Activated CD8-positive, alpha-beta T cell treated with anti-CD3 and anti-CD28 coated beads for 36 hours (primary cell): Measurements from ENCODE around the gene TRIM40. TPM values are rescaled to one million over a fixed set of nuclear protein-coding genes. Genes with fewer than 3 reads are reported as not detected.

ENCODE experiments used
- ATAC-seq: fragments of 200-7000 bp; cut with Tn5 transposase; one replicate; pipeline ENCODE4 v1.10.0; 2021; ENCODE audit warnings: mild to moderate bottlenecking, moderate library complexity
- CTCF ChIA-PET: fragments of 350-600 bp; sonication (Branson Sonifier 250); formaldehyde crosslinking; loops from one replicate; lab custom pipeline; 2021; ENCODE audit warnings: antibody characterized with exemption; lab: Charles Lee
- POLR2A ChIA-PET: fragments of 350-600 bp; sonication (Branson Sonifier 250); formaldehyde crosslinking; loops from one replicate; lab custom pipeline; 2021; ENCODE audit warnings: antibody characterized with exemption; lab: Charles Lee
- DNase-seq: peaks from one replicate; pipeline ENCODE4 v3.0.0-alpha.2; 2020
- H3K27ac Mint-ChIP-seq: one replicate; pipeline ENCODE4 v1.8.0; 2021; ENCODE audit warnings: mild to moderate bottlenecking, mixed read lengths
- H3K27me3 Mint-ChIP-seq: one replicate; pipeline ENCODE4 v1.8.0; 2021; ENCODE audit warnings: mixed read lengths
- H3K36me3 Mint-ChIP-seq: one replicate; pipeline ENCODE4 v1.8.0; 2021; ENCODE audit warnings: low read depth, mixed read lengths
- H3K4me1 Mint-ChIP-seq: one replicate; pipeline ENCODE4 v1.8.0; 2021; ENCODE audit warnings: low read depth, mixed read lengths
- H3K4me3 Mint-ChIP-seq: one replicate; pipeline ENCODE4 v1.8.0; 2021; ENCODE audit warnings: mild to moderate bottlenecking, moderate library complexity, mixed read lengths
- H3K9me3 Mint-ChIP-seq: one replicate; pipeline ENCODE4 v1.8.0; 2021; ENCODE audit warnings: mixed read lengths
- CTCF ChIP-seq: fragments of 200-600 bp; IDR thresholded peaks from one replicate; pipeline ENCODE4 v1.8.0; 2022; ENCODE audit warnings: antibody characterized with exemption, mild to moderate bottlenecking
- intact Hi-C: fragments of 100-400 bp; cut with micrococcal nuclease; formaldehyde crosslinking; loops from one replicate; pipeline ENCODE4 v1.10.0; 2022
- total RNA-seq, 2 experiments: library from RNA; stranded (reverse); gene quantifications; one replicate each; pipeline ENCODE4 v1.2.3, GENCODE V29; 2021

The TRIM40 gene
- total RNA-seq, 2 experiments from 2014 or later = not detected

- POLR2A ChIA-PET = interaction anchor here (0.5 kb wide), 1 partner anchor 105 kb away, joined by 3 read pairs; no protein-coding TSS in a partner anchor
- Mint-ChIP-seq H3K4me1 (peaks cover 4% of the 10 kb centered on the region), H3K4me3 (no peak overlapping the region), H3K36me3 (no peaks in the 10 kb centered on the region), H3K27me3 (peaks cover 35% of the 10 kb centered on the region), H3K9me3 (no peaks in the 10 kb centered on the region), H3K27ac (no peak overlapping the region)
- ATAC-seq (no peak), DNase-seq (no peak)
- intact Hi-C loops = no loop called here
- CTCF ChIA-PET = interaction anchor here (0.6 to 1.1 kb wide), 3 partner anchors 21 to 49 kb away, joined by 3 to 4 read pairs (median 3); no protein-coding TSS in a partner anchor
- no peak for TF ChIP-seq CTCF
Measured at GRCh38 chr6:30152016-30152673, 16.2 kb downstream of the TRIM40 start.

- ChIA-PET POLR2A (no interaction called here), CTCF (no interaction called here)
- Mint-ChIP-seq H3K4me1 (peaks cover 6% of the 10 kb centered on the region), H3K36me3 (no peaks in the 10 kb centered on the region), H3K4me3 (no peak overlapping the region), H3K9me3 (no peaks in the 10 kb centered on the region), H3K27me3 (peaks cover 28% of the 10 kb centered on the region), H3K27ac (no peak overlapping the region)
- TF ChIP-seq CTCF = no peak
- intact Hi-C loops = no loop called here
- no peak for DNase-seq
- no peak for ATAC-seq
Measured at GRCh38 chr6:30152910-30153610, 17.1 kb downstream of the TRIM40 start.

GRCh38 chr6:30154061-30154460, 18.1 kb downstream of the TRIM40 start:
- intact Hi-C loops = no loop called here
- TF ChIP-seq CTCF = no peak
- ATAC-seq = no peak
- Mint-ChIP-seq H3K36me3 (no peaks in the 10 kb centered on the region), H3K4me1 (peaks cover 12% of the 10 kb centered on the region), H3K27ac (no peak overlapping the region), H3K4me3 (no peak overlapping the region), H3K9me3 (no peaks in the 10 kb centered on the region), H3K27me3 (peaks cover 24% of the 10 kb centered on the region)
- CTCF ChIA-PET = interaction anchor here (0.8 to 2.0 kb wide), 2 partner anchors 16 to 23 kb away, joined by 3 to 12 read pairs; no protein-coding TSS in a partner anchor
- POLR2A ChIA-PET = no interaction called here
- no peak for DNase-seq

GRCh38 chr6:30154709-30155519, 19.0 kb downstream of the TRIM40 start:
- H3K27me3 Mint-ChIP-seq = peaks cover 29% of the 10 kb centered on the region
- intact Hi-C loops = no loop called here
- H3K27ac Mint-ChIP-seq = no peak overlapping the region
- ATAC-seq (no peak), DNase-seq (no peak)
- peaks cover 12% of the 10 kb centered on the region for H3K4me1 Mint-ChIP-seq
- H3K36me3 Mint-ChIP-seq = no peaks in the 10 kb centered on the region
- no peak overlapping the region for H3K4me3 Mint-ChIP-seq
- CTCF ChIA-PET = interaction anchor here (0.8 to 2.0 kb wide), 2 partner anchors 15 to 24 kb away, joined by 3 to 12 read pairs; no protein-coding TSS in a partner anchor
- POLR2A ChIA-PET = interaction anchor here (1.0 kb wide), 1 partner anchor 59 kb away, joined by 3 read pairs; the partner anchor contains the start of gene TRIM26
- no peaks in the 10 kb centered on the region for H3K9me3 Mint-ChIP-seq
- no peak for TF ChIP-seq CTCF
